NCI-H2081 treated with DMSO at 0.1 percent for 48 hours (cell line): Measurements from ENCODE around the gene PRRT4.

Experiments used
- DNase-seq: peaks from one replicate; lab custom pipeline; 2025; lab: John Stamatoyannopoulos, UW

Gene PRRT4

DNA sequence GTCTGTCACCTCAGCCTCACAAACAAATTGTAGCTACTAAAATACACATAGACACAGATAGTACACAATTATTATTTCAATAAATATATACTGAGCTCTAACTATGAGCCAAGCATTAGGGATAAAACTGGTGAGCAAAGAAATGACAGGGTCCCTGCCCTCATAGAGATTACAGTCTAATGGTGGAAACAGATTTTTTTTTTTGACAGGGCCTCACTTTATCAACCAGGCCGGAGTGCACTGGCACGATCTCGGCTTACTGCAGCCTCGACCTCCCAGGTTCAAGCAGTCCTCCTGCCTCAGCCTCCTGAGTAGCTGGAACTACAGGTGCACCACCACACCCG lies 17.1 kb downstream of the PRRT4 start:
- DNase-seq = no peak

- peak; percentile 75 for DNase-seq
These were observed 17.7 kb downstream of the PRRT4 start, which contains the start of gene RBM28 for GRCh38 chr7:128343554-128344430. Gene RBM28 (minus strand): TSS chr7:128343908. CDS start chr7:128343793, 115 bp downstream.

DNA sequence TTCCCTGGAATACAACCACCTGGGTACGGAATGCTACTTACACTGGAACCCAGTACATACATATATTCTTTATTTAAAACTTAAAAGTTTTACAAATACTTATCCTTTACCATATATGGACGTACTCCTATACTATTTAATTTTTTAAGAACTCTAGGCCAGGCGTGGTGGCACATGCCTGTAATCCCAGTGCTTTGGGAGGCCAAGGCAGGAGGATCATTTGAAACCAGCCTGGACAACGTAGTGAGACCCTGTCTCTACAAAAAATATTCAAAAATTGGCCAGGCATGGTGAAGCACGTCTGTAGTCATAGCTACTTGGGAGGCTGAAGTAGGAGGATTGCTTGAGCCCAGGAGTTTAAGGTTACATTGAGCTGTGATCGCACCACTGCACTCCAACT lies 19.8 kb downstream of the PRRT4 start:
- no peak for DNase-seq

DNA sequence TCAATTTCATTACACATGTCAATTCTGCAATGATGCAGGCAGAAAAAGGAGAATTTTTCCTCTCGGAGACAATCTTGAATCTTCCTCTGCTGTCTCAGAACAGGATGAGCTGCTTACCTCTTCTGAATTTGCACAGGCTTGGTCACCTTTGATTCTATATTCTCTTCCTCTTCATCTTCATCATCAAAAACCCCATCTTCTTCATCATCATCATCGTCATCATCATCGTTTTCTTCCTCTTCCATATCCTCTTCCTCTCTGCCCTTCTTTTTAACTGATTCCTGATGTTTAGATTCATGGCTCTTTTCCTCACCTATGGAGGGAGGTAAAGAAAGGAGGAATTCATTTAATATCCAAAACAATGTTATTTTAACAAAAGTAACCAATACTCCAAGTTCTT lies 25.8 kb downstream of the PRRT4 start:
- DNase-seq = no peak

DNA sequence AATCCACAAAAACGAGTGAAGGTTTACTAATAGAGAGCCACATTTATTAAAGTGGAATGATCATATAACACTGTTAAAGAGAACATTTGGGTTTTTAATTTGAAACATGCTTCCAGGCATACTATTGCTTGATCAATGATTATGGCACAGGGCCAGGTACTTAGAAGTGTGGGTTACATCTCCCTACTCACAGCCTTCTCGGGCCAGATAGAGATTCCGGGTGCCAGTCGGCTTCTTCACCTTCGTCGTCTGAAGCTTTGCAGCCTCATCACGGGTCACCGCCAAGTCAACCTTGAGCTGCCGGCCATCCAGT lies 37.2 kb downstream of the PRRT4 start:
- DNase-seq = no peak

DNA sequence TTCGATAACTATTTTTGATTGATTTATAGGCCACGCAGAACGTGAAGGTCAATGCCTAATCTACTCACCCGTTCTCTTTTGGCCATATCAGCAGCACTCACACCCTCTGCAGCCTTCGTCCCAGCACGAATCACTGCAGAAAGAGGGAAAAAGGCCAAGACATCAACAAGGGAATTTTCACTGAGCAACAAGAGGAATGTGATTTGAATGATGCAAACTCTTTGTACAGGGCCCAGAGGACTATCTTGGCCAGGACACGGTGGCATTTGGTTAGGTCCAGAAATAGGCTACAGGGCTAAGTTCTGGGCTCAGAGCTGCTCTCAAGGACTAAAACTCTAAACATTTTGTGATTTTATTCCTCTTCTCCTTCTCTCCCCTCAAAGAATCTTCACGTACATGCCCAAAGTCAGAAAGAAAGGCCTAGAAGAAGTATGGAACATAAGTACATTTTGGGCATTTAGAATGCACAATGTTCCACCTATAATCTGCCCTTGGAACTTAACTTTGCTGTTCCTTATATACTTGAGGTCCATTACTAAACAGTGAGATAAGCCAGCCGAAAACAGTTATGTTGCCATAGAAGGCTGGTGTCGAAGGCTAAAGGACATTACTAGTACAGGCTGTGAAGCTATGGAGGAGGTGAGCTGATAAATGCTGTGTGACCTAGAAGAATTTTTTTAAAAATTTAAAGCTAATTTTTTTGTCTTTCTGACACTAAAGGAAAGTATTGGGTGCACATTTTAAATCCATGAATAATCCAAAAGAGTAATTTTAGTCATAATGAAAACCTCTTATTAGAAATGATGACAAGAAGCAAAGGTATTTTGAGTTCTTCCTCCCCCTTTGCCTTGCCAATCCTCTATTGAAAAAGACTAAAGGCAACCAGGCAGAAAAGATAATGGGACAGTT lies 37.8 kb downstream of the PRRT4 start:
- DNase-seq = no peak

- no peak for DNase-seq
These were observed 38.5 kb downstream of the PRRT4 start for GRCh38 chr7:128323040-128323439.

DNA sequence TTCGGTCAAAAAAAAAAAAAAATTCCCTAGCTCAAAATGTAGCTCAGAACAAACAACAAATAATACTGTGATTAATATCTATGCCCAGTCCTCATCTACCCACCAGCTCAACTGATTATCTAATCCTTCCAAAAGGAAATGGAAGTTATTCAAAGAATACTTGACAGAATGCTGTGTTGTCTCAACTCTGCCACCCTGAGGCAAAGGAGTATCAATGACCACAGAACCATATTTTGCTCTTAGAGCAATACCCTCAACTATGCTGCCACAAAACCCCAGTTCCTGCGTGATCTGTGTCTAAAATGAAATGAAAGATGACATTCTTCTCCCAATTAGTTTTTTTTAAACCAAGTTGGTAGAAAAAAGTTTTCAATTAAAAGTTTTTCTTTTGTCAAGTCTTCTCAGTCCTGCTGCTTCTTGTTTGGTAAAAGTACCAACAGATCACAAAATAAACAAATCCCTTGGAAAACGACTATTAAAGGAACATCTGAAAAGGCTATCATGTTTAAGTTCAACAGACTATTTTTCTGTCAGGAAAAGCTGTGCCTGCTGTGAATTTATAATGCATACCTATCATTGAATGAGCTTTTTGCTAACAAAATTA lies 39.3 kb downstream of the PRRT4 start:
- no peak for DNase-seq

DNA sequence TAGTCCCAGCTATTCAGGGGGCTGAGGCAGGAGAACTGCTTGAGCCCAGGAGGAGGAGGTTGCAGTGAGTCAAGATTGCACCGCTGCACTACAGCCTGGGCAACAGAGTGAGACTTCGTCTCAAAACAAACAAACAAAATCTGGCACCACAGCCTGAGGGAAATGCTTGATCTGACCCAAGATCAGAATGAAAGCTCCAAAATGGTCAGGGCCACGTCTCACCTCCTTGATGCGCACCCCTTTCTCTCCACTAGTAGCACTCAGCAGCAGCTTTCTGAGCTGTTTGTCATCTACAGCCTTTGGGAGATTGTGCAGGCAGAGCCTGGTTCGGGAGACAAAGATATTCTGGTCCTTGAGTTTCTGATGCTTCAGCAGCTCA lies 40.5 kb downstream of the PRRT4 start:
- DNase-seq = no peak

DNA sequence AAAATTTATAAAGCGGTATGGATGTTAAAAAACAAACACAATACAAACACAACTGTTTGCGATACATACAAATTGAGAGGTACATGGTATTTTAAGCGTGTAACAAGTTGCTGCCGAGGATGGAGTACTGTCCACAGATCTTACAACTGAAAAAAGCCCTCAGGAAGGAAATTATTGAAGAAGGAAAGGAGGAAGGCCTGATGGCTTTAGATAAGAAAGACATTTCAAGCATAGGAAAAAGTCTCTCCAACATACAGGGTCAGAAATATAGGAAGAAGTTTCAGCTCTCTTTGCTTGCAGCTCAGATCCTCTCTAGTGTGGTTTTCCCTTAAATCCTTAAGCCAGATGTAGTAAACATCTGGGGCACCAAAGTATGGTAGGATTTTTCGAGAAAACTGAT lies 42.8 kb downstream of the PRRT4 start:
- DNase-seq = no peak

- no peak for DNase-seq
These were observed 50.5 kb downstream of the PRRT4 start for GRCh38 chr7:128311013-128311412.

DNA sequence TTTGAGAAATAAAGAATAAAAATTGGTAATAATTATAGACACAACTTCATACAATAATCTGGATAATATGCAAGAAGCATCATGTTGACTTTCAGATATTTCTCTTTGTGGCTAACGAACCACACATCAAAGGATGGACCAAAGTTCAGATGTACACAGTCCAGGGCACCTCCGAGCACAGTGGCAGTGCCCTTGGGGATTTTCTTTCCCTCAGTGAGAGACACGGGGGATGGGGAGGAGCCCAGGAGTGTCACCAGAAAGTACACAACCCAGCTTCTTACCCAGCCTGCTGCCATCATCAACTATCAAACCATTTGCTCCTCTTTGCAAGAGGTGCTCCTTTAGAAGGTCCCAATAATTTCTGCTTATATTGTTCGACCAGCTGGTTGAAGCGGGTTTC lies 51.0 kb downstream of the PRRT4 start:
- DNase-seq = no peak

DNA sequence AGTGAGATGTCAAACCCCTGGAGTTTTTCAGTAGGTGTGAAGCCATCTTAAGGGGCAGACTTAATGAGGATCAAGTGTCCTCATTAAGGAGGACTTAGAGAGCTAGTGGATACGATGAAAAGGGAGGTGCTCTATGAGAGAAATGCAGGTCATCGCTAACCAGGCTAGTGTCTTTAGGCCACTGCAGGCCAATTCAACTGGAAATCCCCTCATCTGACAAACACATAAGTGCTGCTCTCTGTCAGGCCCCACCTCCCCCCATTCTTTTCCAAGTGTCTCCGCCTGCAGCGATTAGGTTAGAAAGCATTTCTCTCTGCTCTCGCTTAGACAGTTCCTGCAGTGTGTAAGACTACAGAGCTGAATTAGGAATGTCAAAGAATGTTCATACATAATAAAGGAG lies 51.5 kb downstream of the PRRT4 start:
- no peak for DNase-seq

DNA sequence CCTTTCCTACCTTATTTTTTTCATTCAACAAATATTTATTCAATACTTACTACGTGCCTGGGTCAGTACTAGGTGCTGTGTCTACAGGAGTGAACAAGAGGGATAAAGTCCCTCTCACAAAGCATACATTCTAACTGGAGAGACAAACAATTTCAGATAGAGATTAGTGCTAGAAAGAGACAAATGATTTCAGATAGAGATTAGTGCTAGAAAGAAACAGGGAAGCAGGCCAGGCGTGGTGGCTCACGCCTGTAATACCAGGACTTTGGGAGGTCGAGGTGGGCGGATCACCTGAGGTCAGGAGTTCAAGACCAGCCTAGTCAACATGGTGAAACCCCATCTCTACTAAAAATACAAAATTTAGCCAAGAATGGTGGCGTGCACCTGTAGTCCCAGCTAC lies 52.4 kb downstream of the PRRT4 start:
- DNase-seq = no peak

GRCh38 chr7:128307061-128307460 lies 54.4 kb downstream of the PRRT4 start:
- no peak for DNase-seq

GRCh38 chr7:128304212-128304611 lies 57.3 kb downstream of the PRRT4 start:
- no peak for DNase-seq

DNA sequence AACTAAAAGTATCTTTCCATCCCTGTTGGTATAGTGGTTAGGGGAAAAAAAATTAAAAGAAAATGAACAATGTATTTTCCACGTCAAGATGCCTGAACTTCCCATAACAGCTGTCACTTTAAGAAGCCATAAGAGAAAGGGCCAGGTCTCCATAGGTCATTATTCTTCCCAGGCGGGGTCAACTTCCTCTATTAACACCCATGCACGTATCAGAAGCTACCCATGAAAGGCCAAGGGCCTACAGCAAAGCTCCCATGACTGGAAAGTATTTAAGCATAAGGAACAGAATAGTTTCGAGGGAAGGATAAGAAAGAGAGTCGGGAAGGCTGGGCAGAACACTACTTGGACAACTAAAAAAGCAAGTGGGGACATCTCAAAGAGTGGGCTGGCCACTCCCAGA lies 57.8 kb downstream of the PRRT4 start:
- DNase-seq = no peak

DNA sequence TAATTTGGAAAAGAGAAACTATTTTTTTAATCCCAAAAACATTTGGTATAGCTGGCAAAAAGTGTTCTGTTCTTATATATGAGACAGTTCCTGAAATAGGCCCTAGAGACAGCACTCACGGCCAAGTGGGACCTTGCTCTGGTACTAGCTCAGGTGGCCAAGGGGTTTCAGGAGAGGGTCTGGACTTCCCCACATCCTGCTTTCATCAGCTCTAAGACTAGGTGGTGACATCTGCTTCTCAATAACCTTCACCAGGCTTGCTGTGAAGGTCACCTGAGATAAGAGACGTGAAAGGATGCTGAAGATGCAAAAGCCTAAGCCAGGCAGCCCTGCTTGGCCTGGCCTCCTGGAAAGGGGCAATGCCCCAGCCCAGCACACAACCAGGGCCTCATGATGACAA lies 58.4 kb downstream of the PRRT4 start:
- no peak for DNase-seq

DNA sequence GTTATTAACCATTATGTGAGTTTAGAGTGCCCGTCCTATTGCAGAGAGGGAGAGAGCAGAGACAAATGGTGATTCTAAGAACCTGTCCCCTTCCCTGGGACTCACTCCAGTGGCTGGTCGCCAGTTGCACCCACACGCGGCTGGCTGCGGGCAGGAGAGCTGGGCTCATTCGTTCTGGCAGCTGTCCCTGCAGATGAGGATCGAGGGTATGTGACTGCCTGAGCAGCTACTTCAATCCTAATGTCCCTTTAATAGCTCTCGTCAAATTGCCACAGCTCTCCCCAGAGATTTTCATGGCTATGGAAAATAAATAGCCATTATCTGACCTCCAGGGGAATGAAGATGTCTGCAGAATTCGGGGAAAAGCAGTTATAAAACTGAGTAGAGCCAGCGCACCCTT lies 59.4 kb downstream of the PRRT4 start:
- no peak for DNase-seq
